ENCODE data around the gene ARMS2. TPM values are rescaled to one million over a fixed set of nuclear protein-coding genes. Genes with fewer than 3 reads are reported as not detected.

The ARMS2 gene
- total RNA-seq: not detected

GRCh38 chr10:122454603-122455080 is at the start of gene ARMS2:
Gene ARMS2, plus strand, starts transcription at chr10:122454653. Its CDS starts 75 bp downstream, at chr10:122454728.
- Histone ChIP-seq H3K27ac (no peak within 1 kb of the TSS), H3K4me3 (no peak within 1 kb of the TSS), H3K4me1 (no peaks in the 10 kb centered on the region), H3K27me3 (no peaks in the 10 kb centered on the region), H3K9ac (ENCODE audit: low read depth in 2 of 2, low read length in 2 of 2) (no peak within 1 kb of the TSS), H3K9me3 (no peaks in the 10 kb centered on the region), H3K36me3 (no peaks in the 10 kb centered on the region)
- DNase-seq: no peak
- no peak for TF ChIP-seq CTCF (IDR thresholded peaks at IDR 0.05)
- intact Hi-C loops (cut with DNase I): no loop called here

DNA sequence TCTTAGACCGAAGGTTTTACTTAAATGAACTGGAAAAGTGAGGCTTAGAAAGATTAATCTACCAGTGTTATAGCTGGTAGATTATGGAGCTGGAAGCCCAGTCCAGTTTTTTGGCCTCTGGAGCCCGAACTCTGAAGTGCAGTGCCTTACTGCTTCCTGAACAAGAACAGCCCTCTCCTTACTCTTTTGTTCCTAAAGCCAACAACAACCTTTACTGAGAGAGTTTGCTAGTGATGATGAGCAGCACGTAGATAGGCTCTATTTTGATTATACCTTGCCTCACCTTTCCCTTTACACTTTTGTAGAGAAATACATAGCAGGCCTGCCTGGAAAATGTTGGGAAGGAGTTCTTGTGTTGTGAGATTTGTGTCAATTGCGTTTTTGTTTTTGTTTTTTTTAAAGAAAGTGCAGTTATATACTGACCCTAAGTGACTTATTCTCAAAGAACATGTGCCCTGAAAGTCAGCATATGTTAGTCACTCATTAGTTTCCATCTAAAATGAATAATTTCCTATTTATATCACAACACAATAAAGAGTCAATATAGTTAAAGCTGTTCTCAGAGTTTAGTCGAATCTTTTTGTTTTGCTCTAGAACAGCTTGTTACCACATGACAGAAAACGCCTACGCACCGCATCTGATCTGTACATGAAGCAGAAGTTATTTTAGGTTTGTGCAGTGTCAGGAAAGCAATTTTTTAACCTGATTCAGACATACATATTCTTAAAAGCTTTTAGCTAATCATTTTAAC is 46.9 kb upstream of the ARMS2 start:
- H3K9me3 ChIP-seq: no peaks in the 10 kb centered on the region
- no peaks in the 10 kb centered on the region for H3K36me3 ChIP-seq
- no peak overlapping the region for H3K9ac ChIP-seq (ENCODE audit: low read depth in 2 of 2, low read length in 2 of 2)
- no peak for TF ChIP-seq CTCF (IDR thresholded peaks at IDR 0.05)
- H3K27me3 ChIP-seq: no peaks in the 10 kb centered on the region
- no peak overlapping the region for H3K27ac ChIP-seq
- no peak overlapping the region for H3K4me3 ChIP-seq
- DNase-seq: no peak
- H3K4me1 ChIP-seq: no peaks in the 10 kb centered on the region
- intact Hi-C loops (cut with DNase I): no loop called here

DNA sequence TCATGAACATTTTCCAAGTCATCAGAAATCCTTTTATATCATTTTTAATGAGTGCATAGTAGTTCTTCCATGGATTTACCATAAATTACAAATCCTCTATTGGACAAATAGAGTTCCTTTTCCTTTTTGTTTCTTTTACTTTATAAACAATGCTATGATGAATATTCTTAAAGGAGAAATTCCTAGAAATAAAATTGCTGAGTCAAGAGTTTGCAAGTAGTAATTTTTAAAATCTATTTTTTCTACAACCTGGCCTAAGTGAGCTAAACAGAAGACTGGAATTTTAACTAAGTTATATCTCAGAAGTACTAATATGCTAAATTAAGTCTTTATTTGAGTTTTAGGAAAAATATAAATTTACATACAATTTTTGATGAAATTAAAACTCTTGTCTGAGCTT is 41.1 kb upstream of the ARMS2 start:
- intact Hi-C loops (cut with DNase I): no loop called here
- no peaks in the 10 kb centered on the region for H3K4me1 ChIP-seq
- no peak for TF ChIP-seq CTCF (IDR thresholded peaks at IDR 0.05)

DNA sequence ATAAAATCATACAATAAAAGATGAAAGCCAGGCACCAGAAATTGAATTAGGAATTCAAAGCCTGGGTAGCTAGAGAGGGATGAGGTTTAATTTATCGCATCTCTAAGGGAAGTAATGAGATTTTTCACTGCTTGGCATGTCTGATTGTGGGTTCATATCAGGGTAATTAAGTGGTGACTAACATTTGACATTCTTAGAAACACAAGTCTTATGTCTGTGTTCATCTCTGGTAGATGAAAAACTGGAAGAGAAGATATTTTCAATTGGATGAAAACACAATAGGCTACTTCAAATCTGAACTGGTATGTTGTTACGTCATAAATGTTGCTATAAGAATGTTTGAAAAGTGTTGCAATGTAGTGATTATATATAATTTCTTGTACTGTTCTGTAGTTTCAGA is 36.8 kb upstream of the ARMS2 start:
- Histone ChIP-seq H3K27ac (no peak overlapping the region), H3K9ac (ENCODE audit: low read depth in 2 of 2, low read length in 2 of 2) (no peak overlapping the region), H3K4me1 (no peaks in the 10 kb centered on the region), H3K9me3 (no peaks in the 10 kb centered on the region), H3K36me3 (peaks cover 4% of the 10 kb centered on the region), H3K27me3 (no peaks in the 10 kb centered on the region), H3K4me3 (no peak overlapping the region)
- intact Hi-C loops (cut with DNase I): no loop called here
- no peak for DNase-seq
- no peak for TF ChIP-seq CTCF (IDR thresholded peaks at IDR 0.05)

More for the DNA sequence above, 41.1 kb upstream of the ARMS2 start:
- H3K9ac ChIP-seq (ENCODE audit: low read depth in 2 of 2, low read length in 2 of 2): no peak overlapping the region
- H3K4me3 ChIP-seq: no peak overlapping the region
- no peaks in the 10 kb centered on the region for H3K27me3 ChIP-seq
- peaks cover 4% of the 10 kb centered on the region for H3K36me3 ChIP-seq
- H3K27ac ChIP-seq: no peak overlapping the region
- DNase-seq: no peak
- no peaks in the 10 kb centered on the region for H3K9me3 ChIP-seq

GRCh38 chr10:122419016-122419415 is 35.4 kb upstream of the ARMS2 start:
- H3K4me1 ChIP-seq: no peaks in the 10 kb centered on the region
- H3K27ac ChIP-seq: no peak overlapping the region
- intact Hi-C loops (cut with DNase I): no loop called here

More at GRCh38 chr10:122419016-122419415, 35.4 kb upstream of the ARMS2 start:
- no peak for TF ChIP-seq CTCF (IDR thresholded peaks at IDR 0.05)
- DNase-seq: no peak
- H3K4me3 ChIP-seq: no peak overlapping the region
- no peaks in the 10 kb centered on the region for H3K27me3 ChIP-seq
- no peaks in the 10 kb centered on the region for H3K9me3 ChIP-seq
- H3K36me3 ChIP-seq: peaks cover 4% of the 10 kb centered on the region
- H3K9ac ChIP-seq (ENCODE audit: low read depth in 2 of 2, low read length in 2 of 2): no peak overlapping the region

Measured in colonic mucosa (tissue), 4 donors.